Liver (tissue), 9 donors: ENCODE measurements around the gene UCP2. TPM values are rescaled to one million over a fixed set of nuclear protein-coding genes. Genes with fewer than 3 reads are reported as not detected.

ENCODE experiments used
- DNase-seq: peaks from one replicate; pipeline ENCODE4 v3.0.0-alpha.2; 2017; ENCODE audit warnings: low spot score
- H3K27ac ChIP-seq, 2 donors: one replicate each; pipeline ENCODE4 v1.7.0; 2013; ENCODE audit warnings: inconsistent platforms in 2 of 2, low read length in 2 of 2, control low read depth in 1 of 2, low read depth in 1 of 2, mild to moderate bottlenecking in 1 of 2
- H3K27me3 ChIP-seq, 4 donors: one replicate each; pipeline versions ENCODE4 v1.6.1 to v1.7.0; 2013; ENCODE audit warnings: low read length in 3 of 4, inconsistent platforms in 1 of 4, mild to moderate bottlenecking in 1 of 4, moderate library complexity in 1 of 4; ENCODE audit not compliant: control insufficient read depth in 4 of 4, insufficient read depth in 4 of 4
- H3K36me3 ChIP-seq, 4 donors: one replicate each; pipeline versions ENCODE4 v1.6.1 to v1.7.0; 2013; ENCODE audit warnings: low read length in 3 of 4, mild to moderate bottlenecking in 3 of 4, low read depth in 1 of 4, moderate library complexity in 1 of 4; ENCODE audit not compliant: control insufficient read depth in 4 of 4, insufficient read depth in 3 of 4
- H3K4me1 ChIP-seq, 4 donors: one replicate each; pipeline versions ENCODE4 v1.6.1 to v1.7.0; 2013; ENCODE audit warnings: low read length in 3 of 4, mild to moderate bottlenecking in 3 of 4, moderate library complexity in 1 of 4; ENCODE audit not compliant: control insufficient read depth in 4 of 4, insufficient read depth in 4 of 4
- H3K4me3 ChIP-seq, 3 donors: one replicate each; pipeline versions ENCODE4 v1.6.1 to v1.7.0; 2013; ENCODE audit warnings: low read length in 3 of 3, control low read depth in 1 of 3, low read depth in 1 of 3, mild to moderate bottlenecking in 1 of 3
- H3K9ac ChIP-seq, 2 donors: one replicate each; pipeline ENCODE4 v1.7.0; 2013; ENCODE audit warnings: low read length in 2 of 2, mild to moderate bottlenecking in 2 of 2, moderate library complexity in 2 of 2, control low read depth in 1 of 2, low read depth in 1 of 2
- H3K9me3 ChIP-seq, 4 donors: one replicate each; pipeline versions ENCODE4 v1.6.1 to v1.7.0; 2013; ENCODE audit warnings: low read length in 3 of 4; ENCODE audit not compliant: control insufficient read depth in 4 of 4
- EGR1 ChIP-seq, 2 donors: IDR thresholded peaks; 2 replicates each; pipeline ENCODE4 v1.6.1; 2016 to 2018; ENCODE audit warnings: antibody characterized with exemption in 2 of 2, low read depth in 2 of 2
- FOXA1 ChIP-seq: IDR thresholded peaks from 2 replicates; pipeline ENCODE4 v1.6.1; 2016; ENCODE audit warnings: antibody characterized with exemption
- FOXA2 ChIP-seq: IDR thresholded peaks from 2 replicates; pipeline ENCODE4 v1.6.1; 2016; ENCODE audit warnings: antibody characterized with exemption
- GABPA ChIP-seq, 2 donors: IDR thresholded peaks in 1 of 2; conservative IDR thresholded peaks in 1 of 2; 2 replicates each; pipeline ENCODE4 v1.6.1; 2016; ENCODE audit warnings: antibody characterized with exemption in 2 of 2, mild to moderate bottlenecking in 1 of 2, moderate library complexity in 1 of 2
- HNF4G ChIP-seq: IDR thresholded peaks from 2 replicates; pipeline ENCODE4 v1.6.1; 2016; ENCODE audit warnings: antibody characterized with exemption
- JUND ChIP-seq, 2 donors: IDR thresholded peaks; 2 replicates each; pipeline ENCODE4 v1.6.1; 2016; ENCODE audit warnings: antibody characterized with exemption in 2 of 2
- MAX ChIP-seq: IDR thresholded peaks from 2 replicates; pipeline ENCODE4 v1.6.1; 2016; ENCODE audit warnings: antibody characterized with exemption
- NR2F2 ChIP-seq: IDR thresholded peaks from 2 replicates; pipeline ENCODE4 v1.6.1; 2016; ENCODE audit warnings: antibody characterized with exemption
- RAD21 ChIP-seq, 2 donors: IDR thresholded peaks; 2 replicates each; pipeline ENCODE4 v1.6.1; 2016; ENCODE audit warnings: antibody characterized with exemption in 2 of 2, mild to moderate bottlenecking in 2 of 2
- RXRA ChIP-seq, 2 donors: IDR thresholded peaks; 2 replicates each; pipeline ENCODE4 v1.6.1; 2017 to 2018; ENCODE audit warnings: antibody characterized with exemption in 2 of 2, mild to moderate bottlenecking in 1 of 2
- SP1 ChIP-seq: IDR thresholded peaks from 2 replicates; pipeline ENCODE4 v1.6.1; 2018; ENCODE audit warnings: antibody characterized with exemption, mild to moderate bottlenecking
- TAF1 ChIP-seq: conservative IDR thresholded peaks from 2 replicates; pipeline ENCODE4 v1.6.1; 2016; ENCODE audit warnings: antibody characterized with exemption, mild to moderate bottlenecking
- YY1 ChIP-seq: IDR thresholded peaks from 2 replicates; pipeline ENCODE4 v1.6.1; 2016; ENCODE audit warnings: antibody characterized with exemption, mild to moderate bottlenecking
- ZBTB33 ChIP-seq: IDR thresholded peaks from 2 replicates; pipeline ENCODE4 v1.6.1; 2016; ENCODE audit warnings: antibody characterized with exemption
- WGBS: extraction: QIAGEN DNeasy Blood & Tissue Kit; methylation state at CpG from one replicate; pipeline ENCODE4 v1.1.7; 2013; 5-methylcytosine and 5-hydroxymethylcytosine counted together
- polyA plus RNA-seq, 2 donors: library from polyadenylated mRNA; stranded (reverse) in 1 of 2; unstranded in 1 of 2; fragments of 200-250 nt in 1 of 2; fragments of >200 nt in 1 of 2; fragmentation: Nextera tagmentation in 1 of 2; extraction: Ambion mirVana in 1 of 2; gene quantifications; one replicate each; pipeline versions ENCODE4 v1.2.1 to v1.2.3, GENCODE V29; 2013 to 2015
- total RNA-seq, 2 donors: library from RNA; depleted of rRNA; stranded (reverse); fragments of >200 nt; gene quantifications; one replicate each; pipeline ENCODE4 v1.2.3, GENCODE V29; 2014
- TF ChIP-seq, protein P1 (sequence below): IDR thresholded peaks from 2 replicates; pipeline ENCODE4 v1.6.1; 2016; ENCODE audit warnings: antibody characterized with exemption
- TF ChIP-seq, protein P2 (sequence below): IDR thresholded peaks from 2 replicates; pipeline ENCODE4 v1.6.1; 2016; ENCODE audit warnings: antibody characterized with exemption, mild to moderate bottlenecking
- donor health status: healthy.
- donor health status: healthy.
- donor health status: healthy.
- donor health status: healthy.
- donor health status: healthy.

The UCP2 gene
- total and polyA plus RNA-seq, 4 donors = 10.4 to 137 (median 13.6) TPM

- Histone ChIP-seq H3K9ac (no peak overlapping the region), H3K36me3 (no peaks in the 10 kb centered on the region), H3K4me3 (no peak overlapping the region), H3K9me3 (no peaks in the 10 kb centered on the region), H3K27me3 (no peaks in the 10 kb centered on the region), H3K27ac (no peak overlapping the region), H3K4me1 (no peaks in the 10 kb centered on the region)
- DNase-seq = no peak
- 68% methylated on average over 25 of the region's 25 CpGs for WGBS
- TF ChIP-seq FOXA2 = no peak
- no peak for TF ChIP-seq ZBTB33
- no peak for TF ChIP-seq SP1
- no peak for TF ChIP-seq RAD21 (IDR thresholded peaks at IDR 0.05)
- TF ChIP-seq TAF1 = no peak
- no peak for TF ChIP-seq FOXA1
- TF ChIP-seq MAX = no peak
- TF ChIP-seq, protein P1, sequence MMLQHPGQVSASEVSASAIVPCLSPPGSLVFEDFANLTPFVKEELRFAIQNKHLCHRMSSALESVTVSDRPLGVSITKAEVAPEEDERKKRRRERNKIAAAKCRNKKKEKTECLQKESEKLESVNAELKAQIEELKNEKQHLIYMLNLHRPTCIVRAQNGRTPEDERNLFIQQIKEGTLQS = no peak
- TF ChIP-seq NR2F2 = no peak
- no peak for TF ChIP-seq EGR1 (IDR thresholded peaks at IDR 0.05; ENCODE audit: low read depth in 2 of 2)
- no peak for TF ChIP-seq HNF4G
- TF ChIP-seq GABPA (IDR thresholded peaks at IDR 0.05 in 1 of 2, conservative IDR thresholded peaks at IDR 0.05 in 1 of 2) = no peak
- no peak for TF ChIP-seq RXRA (IDR thresholded peaks at IDR 0.05)
- TF ChIP-seq JUND (IDR thresholded peaks at IDR 0.05) = no peak
- TF ChIP-seq YY1 = no peak
These were observed 24.8 kb downstream of the UCP2 start for GRCh38 chr11:73957654-73958361.

GRCh38 chr11:73956876-73957653 is 25.6 kb downstream of the UCP2 start:
- H3K4me1 ChIP-seq = no peaks in the 10 kb centered on the region
- H3K36me3 ChIP-seq = no peaks in the 10 kb centered on the region
- no peaks in the 10 kb centered on the region for H3K27me3 ChIP-seq
- TF ChIP-seq, protein P2, sequence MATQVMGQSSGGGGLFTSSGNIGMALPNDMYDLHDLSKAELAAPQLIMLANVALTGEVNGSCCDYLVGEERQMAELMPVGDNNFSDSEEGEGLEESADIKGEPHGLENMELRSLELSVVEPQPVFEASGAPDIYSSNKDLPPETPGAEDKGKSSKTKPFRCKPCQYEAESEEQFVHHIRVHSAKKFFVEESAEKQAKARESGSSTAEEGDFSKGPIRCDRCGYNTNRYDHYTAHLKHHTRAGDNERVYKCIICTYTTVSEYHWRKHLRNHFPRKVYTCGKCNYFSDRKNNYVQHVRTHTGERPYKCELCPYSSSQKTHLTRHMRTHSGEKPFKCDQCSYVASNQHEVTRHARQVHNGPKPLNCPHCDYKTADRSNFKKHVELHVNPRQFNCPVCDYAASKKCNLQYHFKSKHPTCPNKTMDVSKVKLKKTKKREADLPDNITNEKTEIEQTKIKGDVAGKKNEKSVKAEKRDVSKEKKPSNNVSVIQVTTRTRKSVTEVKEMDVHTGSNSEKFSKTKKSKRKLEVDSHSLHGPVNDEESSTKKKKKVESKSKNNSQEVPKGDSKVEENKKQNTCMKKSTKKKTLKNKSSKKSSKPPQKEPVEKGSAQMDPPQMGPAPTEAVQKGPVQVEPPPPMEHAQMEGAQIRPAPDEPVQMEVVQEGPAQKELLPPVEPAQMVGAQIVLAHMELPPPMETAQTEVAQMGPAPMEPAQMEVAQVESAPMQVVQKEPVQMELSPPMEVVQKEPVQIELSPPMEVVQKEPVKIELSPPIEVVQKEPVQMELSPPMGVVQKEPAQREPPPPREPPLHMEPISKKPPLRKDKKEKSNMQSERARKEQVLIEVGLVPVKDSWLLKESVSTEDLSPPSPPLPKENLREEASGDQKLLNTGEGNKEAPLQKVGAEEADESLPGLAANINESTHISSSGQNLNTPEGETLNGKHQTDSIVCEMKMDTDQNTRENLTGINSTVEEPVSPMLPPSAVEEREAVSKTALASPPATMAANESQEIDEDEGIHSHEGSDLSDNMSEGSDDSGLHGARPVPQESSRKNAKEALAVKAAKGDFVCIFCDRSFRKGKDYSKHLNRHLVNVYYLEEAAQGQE = no peak
- TF ChIP-seq, protein P1 = no peak
- TF ChIP-seq SP1 (no peak), YY1 (no peak), ZBTB33 (no peak), GABPA (IDR thresholded peaks at IDR 0.05 in 1 of 2, conservative IDR thresholded peaks at IDR 0.05 in 1 of 2) (no peak), EGR1 (IDR thresholded peaks at IDR 0.05; ENCODE audit: low read depth in 2 of 2) (no peak)
- WGBS = 59% methylated on average over 29 of the region's 29 CpGs
- no peak overlapping the region for H3K9ac ChIP-seq
- no peak overlapping the region for H3K27ac ChIP-seq
- DNase-seq = no peak
- no peak overlapping the region for H3K4me3 ChIP-seq
- H3K9me3 ChIP-seq = no peaks in the 10 kb centered on the region
